Measurements from ENCODE around the gene STARD3.

- TF ChIP-seq CTCF (IDR thresholded peaks at IDR 0.05) (no peak), POLR2A (IDR thresholded peaks at IDR 0.05; ENCODE audit: low read depth) (no peak), EP300 (IDR thresholded peaks at IDR 0.05) (no peak)
These were observed 18.6 kb upstream of the STARD3 start for GRCh38 chr17:39618246-39618913.

All from esophagus muscularis mucosa (tissue), 4 donors.